Mucosa of rectum (tissue), 2 donors: ENCODE measurements around the gene DOK4.

ENCODE experiments used
- H3K27ac ChIP-seq, 2 donors: one replicate each; pipeline ENCODE4 v1.7.0; 2013; ENCODE audit warnings: inconsistent platforms in 2 of 2, low read depth in 2 of 2, low read length in 2 of 2
- H3K27me3 ChIP-seq, 2 donors: one replicate each; pipeline ENCODE4 v1.7.0; 2013; ENCODE audit warnings: low read length in 2 of 2; ENCODE audit not compliant: control insufficient read depth in 2 of 2, insufficient read depth in 2 of 2
- H3K36me3 ChIP-seq, 2 donors: one replicate each; pipeline ENCODE4 v1.7.0; 2013; ENCODE audit warnings: low read length in 2 of 2; ENCODE audit not compliant: control insufficient read depth in 2 of 2, insufficient read depth in 2 of 2
- H3K4me1 ChIP-seq, 2 donors: one replicate each; pipeline ENCODE4 v1.7.0; 2013; ENCODE audit warnings: low read length in 2 of 2, mild to moderate bottlenecking in 1 of 2; ENCODE audit not compliant: control insufficient read depth in 2 of 2, insufficient read depth in 2 of 2
- H3K4me3 ChIP-seq, 2 donors: one replicate each; pipeline ENCODE4 v1.7.0; 2013; ENCODE audit warnings: low read length in 2 of 2
- H3K9ac ChIP-seq, 2 donors: one replicate each; pipeline ENCODE4 v1.7.0; 2013; ENCODE audit warnings: low read length in 2 of 2, low read depth in 1 of 2, mild to moderate bottlenecking in 1 of 2
- H3K9me3 ChIP-seq, 2 donors: one replicate each; pipeline ENCODE4 v1.7.0; 2013; ENCODE audit warnings: low read length in 2 of 2; ENCODE audit not compliant: control insufficient read depth in 2 of 2
- donor health status: healthy.
- donor health status: Normal muscosa, but diverticular disease.

DOK4 gene

GRCh38 chr16:57519796-57520360 is 33.6 kb upstream of the DOK4 start:
- no peaks in the 10 kb centered on the region for H3K36me3 ChIP-seq
- H3K9ac ChIP-seq: peak overlapping the region in 1 of 2 donors; percentile 32

GRCh38 chr16:57518922-57519321 is 32.6 kb upstream of the DOK4 start:
- Histone ChIP-seq H3K36me3 (no peaks in the 10 kb centered on the region), H3K9ac (no peak overlapping the region)

More at GRCh38 chr16:57519796-57520360, 33.6 kb upstream of the DOK4 start:
- Histone ChIP-seq H3K27ac (no peak overlapping the region), H3K9me3 (no peaks in the 10 kb centered on the region), H3K4me3 (no peak overlapping the region), H3K4me1 (no peaks in the 10 kb centered on the region), H3K27me3 (no peaks in the 10 kb centered on the region)

GRCh38 chr16:57518520-57518919 is 32.2 kb upstream of the DOK4 start:
- Histone ChIP-seq H3K4me3 (no peak overlapping the region), H3K27me3 (no peaks in the 10 kb centered on the region), H3K4me1 (peaks cover 0 to 4% of the 10 kb centered on the region in 2 donors), H3K27ac (no peak overlapping the region), H3K36me3 (no peaks in the 10 kb centered on the region), H3K9ac (no peak overlapping the region), H3K9me3 (no peaks in the 10 kb centered on the region)

More at GRCh38 chr16:57518922-57519321, 32.6 kb upstream of the DOK4 start:
- H3K4me1 ChIP-seq: peaks cover 0 to under 1% of the 10 kb centered on the region in 2 donors
- no peaks in the 10 kb centered on the region for H3K9me3 ChIP-seq
- no peaks in the 10 kb centered on the region for H3K27me3 ChIP-seq
- no peak overlapping the region for H3K4me3 ChIP-seq
- H3K27ac ChIP-seq: no peak overlapping the region

GRCh38 chr16:57517397-57518367 is 31.4 kb upstream of the DOK4 start:
- Histone ChIP-seq H3K4me3 (no peak overlapping the region), H3K27me3 (no peaks in the 10 kb centered on the region), H3K36me3 (no peaks in the 10 kb centered on the region), H3K9ac (no peak overlapping the region), H3K27ac (no peak overlapping the region), H3K9me3 (no peaks in the 10 kb centered on the region), H3K4me1 (peaks cover 3 to 9% of the 10 kb centered on the region in 2 donors)

- Histone ChIP-seq H3K27me3 (no peaks in the 10 kb centered on the region), H3K9me3 (no peaks in the 10 kb centered on the region), H3K4me1 (peaks cover 3 to 9% of the 10 kb centered on the region in 2 donors), H3K27ac (no peak overlapping the region), H3K4me3 (no peak overlapping the region), H3K9ac (no peak overlapping the region), H3K36me3 (no peaks in the 10 kb centered on the region)
These were observed 30.5 kb upstream of the DOK4 start for GRCh38 chr16:57516773-57517172.

GRCh38 chr16:57516176-57516725 is 30.0 kb upstream of the DOK4 start:
- Histone ChIP-seq H3K27me3 (no peaks in the 10 kb centered on the region), H3K9me3 (no peaks in the 10 kb centered on the region), H3K9ac (no peak overlapping the region), H3K27ac (no peak overlapping the region), H3K4me3 (no peak overlapping the region), H3K36me3 (no peaks in the 10 kb centered on the region), H3K4me1 (peaks cover 3 to 9% of the 10 kb centered on the region in 2 donors)

GRCh38 chr16:57514791-57515600 is 28.7 kb upstream of the DOK4 start:
- Histone ChIP-seq H3K4me3 (no peak overlapping the region), H3K9me3 (no peaks in the 10 kb centered on the region), H3K27ac (no peak overlapping the region), H3K36me3 (no peaks in the 10 kb centered on the region), H3K27me3 (no peaks in the 10 kb centered on the region), H3K9ac (no peak overlapping the region), H3K4me1 (peaks cover 3 to 9% of the 10 kb centered on the region in 2 donors)

GRCh38 chr16:57514371-57514770 is 28.1 kb upstream of the DOK4 start:
- no peaks in the 10 kb centered on the region for H3K36me3 ChIP-seq
- H3K27me3 ChIP-seq: no peaks in the 10 kb centered on the region
- H3K27ac ChIP-seq: no peak overlapping the region
- H3K9me3 ChIP-seq: no peaks in the 10 kb centered on the region
- H3K4me3 ChIP-seq: no peak overlapping the region
- peak overlapping the region in 1 of 2 donors; percentile 32 for H3K9ac ChIP-seq
- H3K4me1 ChIP-seq: peaks cover 3 to 9% of the 10 kb centered on the region in 2 donors

- Histone ChIP-seq H3K4me3 (no peak overlapping the region), H3K9me3 (no peaks in the 10 kb centered on the region), H3K27ac (no peak overlapping the region), H3K4me1 (peaks cover 3 to 9% of the 10 kb centered on the region in 2 donors), H3K36me3 (no peaks in the 10 kb centered on the region), H3K9ac (no peak overlapping the region), H3K27me3 (no peaks in the 10 kb centered on the region)
These were observed 27.2 kb upstream of the DOK4 start for GRCh38 chr16:57513371-57514102.
